ENCODE data around the gene GAB1.

DNA sequence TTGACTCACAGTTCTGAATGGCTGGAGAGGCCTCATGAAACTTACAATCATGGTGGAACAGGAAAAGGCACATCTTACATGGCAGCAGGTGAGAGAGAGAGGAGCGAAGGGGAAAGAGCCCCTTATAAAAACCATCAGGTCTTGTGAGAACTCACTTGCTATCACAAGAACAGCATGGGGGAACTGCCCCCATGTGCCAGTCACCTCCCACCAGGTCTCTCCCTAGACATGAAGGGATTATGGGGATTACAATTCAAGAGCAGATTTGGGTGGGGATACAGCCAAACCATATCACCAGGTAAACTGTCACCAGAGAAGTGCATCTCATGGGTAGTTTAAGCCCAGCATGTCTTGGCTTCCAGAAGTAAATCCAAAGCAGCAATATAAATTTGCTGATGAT is 169.4 kb downstream of the GAB1 start:
- TF ChIP-seq, protein P1, sequence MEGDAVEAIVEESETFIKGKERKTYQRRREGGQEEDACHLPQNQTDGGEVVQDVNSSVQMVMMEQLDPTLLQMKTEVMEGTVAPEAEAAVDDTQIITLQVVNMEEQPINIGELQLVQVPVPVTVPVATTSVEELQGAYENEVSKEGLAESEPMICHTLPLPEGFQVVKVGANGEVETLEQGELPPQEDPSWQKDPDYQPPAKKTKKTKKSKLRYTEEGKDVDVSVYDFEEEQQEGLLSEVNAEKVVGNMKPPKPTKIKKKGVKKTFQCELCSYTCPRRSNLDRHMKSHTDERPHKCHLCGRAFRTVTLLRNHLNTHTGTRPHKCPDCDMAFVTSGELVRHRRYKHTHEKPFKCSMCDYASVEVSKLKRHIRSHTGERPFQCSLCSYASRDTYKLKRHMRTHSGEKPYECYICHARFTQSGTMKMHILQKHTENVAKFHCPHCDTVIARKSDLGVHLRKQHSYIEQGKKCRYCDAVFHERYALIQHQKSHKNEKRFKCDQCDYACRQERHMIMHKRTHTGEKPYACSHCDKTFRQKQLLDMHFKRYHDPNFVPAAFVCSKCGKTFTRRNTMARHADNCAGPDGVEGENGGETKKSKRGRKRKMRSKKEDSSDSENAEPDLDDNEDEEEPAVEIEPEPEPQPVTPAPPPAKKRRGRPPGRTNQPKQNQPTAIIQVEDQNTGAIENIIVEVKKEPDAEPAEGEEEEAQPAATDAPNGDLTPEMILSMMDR (IDR thresholded peaks at IDR 0.05; ENCODE audit: low read length): no peak
- no peak for TF ChIP-seq EZH2 (IDR thresholded peaks at IDR 0.05; ENCODE audit: borderline replicate concordance, low read length)
